GM23248 (cell line): ENCODE results near the gene BICC1. TPM values are rescaled to one million over a fixed set of nuclear protein-coding genes. Genes with fewer than 3 reads are reported as not detected.
A peak's percentile ranks its signal among the peaks of the same experiment; 100 is the strongest.

Source experiments
- DNase-seq: peaks from one replicate; pipeline ENCODE4 v3.0.0-alpha.2; 2015
- H2AFZ ChIP-seq: fragments of 200-600 bp; sonication (generic); 2 replicates; pipeline ENCODE4 v1.6.1; 2016; ENCODE audit warnings: antibody characterized with exemption
- H3F3A ChIP-seq: fragments of 200-600 bp; sonication (generic); 2 replicates; pipeline ENCODE4 v1.6.1; 2016; ENCODE audit warnings: mild to moderate bottlenecking, antibody characterized with exemption, mixed run types; ENCODE audit not compliant: insufficient read depth
- H3K27ac ChIP-seq: fragments of 200-600 bp; sonication (generic); 2 replicates; pipeline ENCODE4 v1.5.1; 2016; ENCODE audit warnings: mild to moderate bottlenecking
- H3K27me3 ChIP-seq: fragments of 200-600 bp; sonication (generic); replicated peaks from 2 replicates; pipeline ENCODE4 v1.6.1; 2016; ENCODE audit warnings: mild to moderate bottlenecking; ENCODE audit not compliant: insufficient read depth
- H3K36me3 ChIP-seq: fragments of 200-600 bp; sonication (generic); 2 replicates; pipeline ENCODE4 v1.6.1; 2016; ENCODE audit warnings: low read depth, mild to moderate bottlenecking
- H3K4me1 ChIP-seq: fragments of 200-600 bp; sonication (generic); 2 replicates; pipeline ENCODE4 v1.6.1; 2016; ENCODE audit warnings: mild to moderate bottlenecking; ENCODE audit not compliant: insufficient read depth
- H3K4me2 ChIP-seq: fragments of 200-600 bp; sonication (generic); one replicate; pipeline ENCODE4 v1.6.1; 2016; ENCODE audit warnings: mild to moderate bottlenecking; ENCODE audit not compliant: unreplicated experiment
- H3K4me3 ChIP-seq: fragments of 200-600 bp; sonication (generic); 2 replicates; pipeline ENCODE4 v1.5.1; 2016; ENCODE audit warnings: mild to moderate bottlenecking
- H3K79me2 ChIP-seq: fragments of 200-600 bp; sonication (generic); 2 replicates; pipeline ENCODE4 v1.6.1; 2016; ENCODE audit warnings: mild to moderate bottlenecking; ENCODE audit not compliant: insufficient read depth
- H3K9ac ChIP-seq: fragments of 200-600 bp; sonication (generic); 2 replicates; pipeline ENCODE4 v1.6.1; 2016; ENCODE audit warnings: mild to moderate bottlenecking
- H3K9me2 ChIP-seq: fragments of 200-600 bp; sonication (generic); 2 replicates; pipeline ENCODE4 v1.6.1; 2016; ENCODE audit warnings: mixed run types, mild to moderate bottlenecking, moderate library complexity; ENCODE audit not compliant: insufficient read depth
- H3K9me3 ChIP-seq: fragments of 200-600 bp; sonication (generic); one replicate; pipeline ENCODE4 v1.6.1; 2017; ENCODE audit warnings: low read depth
- H4K20me1 ChIP-seq: fragments of 200-600 bp; sonication (generic); 2 replicates; pipeline ENCODE4 v1.6.0; 2016; ENCODE audit not compliant: insufficient read depth
- EZH2 ChIP-seq: fragments of 200-600 bp; sonication (generic); IDR thresholded peaks from 2 replicates; pipeline ENCODE4 v1.6.1; 2018; ENCODE audit warnings: antibody characterized with exemption, mild to moderate bottlenecking; ENCODE audit not compliant: insufficient read depth, poor library complexity, severe bottlenecking
- EZH2phosphoT487 ChIP-seq: fragments of 200-600 bp; sonication (generic); IDR thresholded peaks from 2 replicates; pipeline ENCODE4 v1.6.1; 2018; ENCODE audit warnings: antibody characterized with exemption, moderate library complexity, mild to moderate bottlenecking, low read depth; ENCODE audit not compliant: insufficient read depth
- WGBS, 2 experiments: methylation state at CpG; one replicate each; pipeline ENCODE4 v1.1.6; 2015 to 2017; ENCODE audit warnings: low lambda C conversion rate in 2 of 2, low coverage in 1 of 2; ENCODE audit errors: missing lambda C conversion rate in 2 of 2; 5-methylcytosine and 5-hydroxymethylcytosine counted together
- in situ Hi-C: fragments of 300-500 bp; cut with MboI; formaldehyde crosslinking; loops from 2 replicates; pipeline ENCODE4 v1.15.0; 2020
- polyA plus RNA-seq: library from polyadenylated mRNA; unstranded; fragments of >200 nt; fragmentation: Nextera tagmentation; extraction: Ambion mirVana; gene quantifications from 2 replicates; pipeline ENCODE4 v1.2.1, GENCODE V29; 2016
- total RNA-seq: library from RNA; depleted of rRNA; stranded (reverse); fragments of >200 nt; shearing (Covaris generic); gene quantifications from 2 replicates; pipeline ENCODE4 v1.2.3, GENCODE V29; 2014

BICC1 gene
- total and polyA plus RNA-seq, 2 experiments from 2014 or later, result 80.5 to 97.0 TPM

DNA sequence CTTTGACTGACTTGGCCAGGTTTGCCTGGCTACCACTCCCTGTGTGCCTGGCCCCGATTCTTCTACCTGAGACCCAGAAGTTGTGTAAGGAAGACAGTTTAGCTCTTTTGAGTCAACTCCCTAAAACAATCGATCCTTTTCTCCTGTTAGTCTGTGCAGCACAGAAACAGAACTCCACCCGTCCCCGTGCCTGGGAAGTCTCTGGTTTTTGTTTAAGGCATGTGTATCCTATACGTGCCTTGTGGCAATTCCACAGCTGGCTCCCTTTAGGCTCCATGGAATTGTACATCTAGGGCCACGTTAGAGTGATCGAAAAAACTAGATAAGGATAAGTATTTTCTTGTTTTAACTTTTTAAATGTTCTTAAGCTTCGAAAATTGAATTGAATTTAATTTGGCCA is 131.6 kb downstream of the BICC1 start:
- Histone ChIP-seq H3K9me3 (no peaks in the 10 kb centered on the region), H3K79me2 (peaks cover 78% of the 10 kb centered on the region), H2AFZ (peak overlapping the region; percentile 13; the same call in 1 of the 2 replicates), H3K9me2 (no peaks in the 10 kb centered on the region), H3K4me3 (0 out of 2 replicates have a peak overlapping the region, but pooled peaks have one; percentile 2), H3K27me3 (no peaks in the 10 kb centered on the region), H3K9ac (peak overlapping the region; percentile 60; the same call in 1 of the 2 replicates), H3K27ac (peak overlapping the region; percentile 96), H3K4me1 (peaks cover 85% of the 10 kb centered on the region), H3F3A (peaks cover 79% of the 10 kb centered on the region), H3K4me2 (peak overlapping the region; percentile 27), H4K20me1 (no peaks in the 10 kb centered on the region), H3K36me3 (no peaks in the 10 kb centered on the region)
- WGBS, 2 experiments, result 39 to 41% methylated on average over 8 of the region's 8 CpGs
- DNase-seq, result no peak
- in situ Hi-C loops, result loop anchor here (10.0 to 25.0 kb wide), 2 partner anchors 120 to 232 kb away; no protein-coding TSS in a partner anchor
- TF ChIP-seq EZH2 (no peak), EZH2phosphoT487 (no peak)

DNA sequence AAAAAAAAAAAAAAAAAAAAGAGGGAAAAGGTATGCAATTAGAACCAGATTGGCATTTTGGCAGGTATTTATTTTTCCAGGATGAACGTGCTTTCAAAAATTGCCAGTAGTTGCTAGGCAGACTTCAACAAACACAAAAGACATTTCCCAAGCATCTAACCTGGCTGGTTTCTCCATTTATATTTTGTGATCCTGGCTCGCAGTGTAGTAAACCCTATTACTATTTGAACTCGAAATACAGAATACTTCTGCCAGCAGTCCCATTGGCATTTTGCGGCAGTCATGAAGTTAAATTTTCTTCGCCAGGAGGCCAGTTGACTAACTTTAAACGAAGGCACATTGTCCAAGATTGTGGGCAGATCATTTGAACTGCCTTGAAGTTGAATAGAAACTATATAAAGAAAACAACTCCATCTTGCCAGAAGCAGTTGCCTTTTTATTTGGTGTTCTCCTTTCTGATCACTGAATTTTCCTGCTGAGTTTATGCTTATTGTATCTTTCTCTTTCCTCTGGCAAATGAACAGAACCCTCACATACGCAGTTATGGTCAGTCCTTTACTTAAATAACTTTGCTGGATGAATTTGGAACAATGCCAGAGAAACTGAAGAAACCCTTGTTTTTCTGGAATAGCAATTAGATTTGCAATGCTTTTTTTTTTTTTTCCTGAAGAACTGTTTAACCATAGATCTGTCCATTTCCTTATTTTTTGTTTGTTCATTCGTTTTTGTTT is 132.9 kb downstream of the BICC1 start:
- H3K4me3 ChIP-seq, result no peak overlapping the region
- no peaks in the 10 kb centered on the region for H3K9me3 ChIP-seq
- peak overlapping the region; percentile 27 for H3K9ac ChIP-seq
- 27 to 34% methylated on average over 8 of the region's 8 CpGs for WGBS, 2 experiments
- peaks cover 80% of the 10 kb centered on the region for H3K4me1 ChIP-seq
- DNase-seq, result peak; percentile 39
- H3K79me2 ChIP-seq, result peaks cover 78% of the 10 kb centered on the region
- H3K36me3 ChIP-seq, result no peaks in the 10 kb centered on the region
- H2AFZ ChIP-seq, result no peak overlapping the region
- in situ Hi-C loops, result loop anchor here (10.0 to 25.0 kb wide), 2 partner anchors 121 to 233 kb away; no protein-coding TSS in a partner anchor
- H3K9me2 ChIP-seq, result no peaks in the 10 kb centered on the region
- peaks cover 72% of the 10 kb centered on the region for H3F3A ChIP-seq
- no peak for TF ChIP-seq EZH2
- no peak for TF ChIP-seq EZH2phosphoT487
- peak overlapping the region; percentile 25 for H3K4me2 ChIP-seq
- peak overlapping the region; percentile 41; the same call in 1 of the 2 replicates for H3K27ac ChIP-seq
- no peaks in the 10 kb centered on the region for H3K27me3 ChIP-seq
- no peaks in the 10 kb centered on the region for H4K20me1 ChIP-seq

DNA sequence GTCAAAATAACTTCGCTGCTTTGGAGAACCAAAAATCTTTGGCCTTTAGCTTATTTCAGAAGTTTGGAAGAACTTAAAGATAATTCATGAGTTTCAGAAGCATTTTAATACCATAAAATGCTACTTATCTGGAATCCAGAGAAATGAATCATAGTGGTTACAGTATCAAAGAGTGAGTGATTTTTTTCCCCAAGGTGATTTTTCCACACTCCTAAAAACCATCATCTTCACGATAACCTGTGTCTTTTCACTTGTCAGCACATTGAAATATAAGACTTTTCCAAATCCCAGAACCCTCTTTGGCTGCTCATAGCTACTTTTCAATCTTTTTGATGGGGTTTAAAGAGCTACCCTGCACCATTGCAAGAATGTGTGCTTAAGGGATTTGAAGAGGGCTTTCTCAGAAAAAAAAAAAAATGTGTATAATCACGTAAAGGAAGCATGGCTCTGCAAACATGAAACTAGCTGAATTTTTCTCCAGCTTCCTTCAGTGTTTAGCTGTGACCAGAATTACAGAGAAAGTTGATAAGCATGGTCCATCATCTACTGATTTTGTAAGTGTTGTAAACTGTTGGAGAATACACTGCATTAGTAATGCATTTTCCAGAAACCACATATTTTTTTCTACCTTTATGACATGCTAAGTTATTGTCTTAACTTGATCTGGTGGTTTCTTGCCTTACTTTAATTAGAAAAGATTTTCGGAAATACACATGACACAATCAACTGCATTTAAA is 134.9 kb downstream of the BICC1 start:
- Histone ChIP-seq H3K9ac (peak overlapping the region; percentile 19; the same call in 1 of the 2 replicates), H3K36me3 (no peaks in the 10 kb centered on the region), H3K4me1 (peaks cover 85% of the 10 kb centered on the region), H3K27ac (peak overlapping the region; percentile 42), H3F3A (peaks cover 73% of the 10 kb centered on the region), H3K4me2 (peak overlapping the region; percentile 50), H3K9me3 (no peaks in the 10 kb centered on the region), H3K79me2 (peaks cover 97% of the 10 kb centered on the region), H3K4me3 (peak overlapping the region; percentile 19), H3K27me3 (no peaks in the 10 kb centered on the region), H2AFZ (no peak overlapping the region), H4K20me1 (no peaks in the 10 kb centered on the region), H3K9me2 (no peaks in the 10 kb centered on the region)
- no peak for TF ChIP-seq EZH2phosphoT487
- TF ChIP-seq EZH2, result no peak
- peak; percentile 50 for DNase-seq
- in situ Hi-C loops, result loop anchor here (10.0 to 25.0 kb wide), 2 partner anchors 123 to 235 kb away; no protein-coding TSS in a partner anchor
- WGBS, 2 experiments, result 26 to 34% methylated on average over 4 of the region's 4 CpGs

DNA sequence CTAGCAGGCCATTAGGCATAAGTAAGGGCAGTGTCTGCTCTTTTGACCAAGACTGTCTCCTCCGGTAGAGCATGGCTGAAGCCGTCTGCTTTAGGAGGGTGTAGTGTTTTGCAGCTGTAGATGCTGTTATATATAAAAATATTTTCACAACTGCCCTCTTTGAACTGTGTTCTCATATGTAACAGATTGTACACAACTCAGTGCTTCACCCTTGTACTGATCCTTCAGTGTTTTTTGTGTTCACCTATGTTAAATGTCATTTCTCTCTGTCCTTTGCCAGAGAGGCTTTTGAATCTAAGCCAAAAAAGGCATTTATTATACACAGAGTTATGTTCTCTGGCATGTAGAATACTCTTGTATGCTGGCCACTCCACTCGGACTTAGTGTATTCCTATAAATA is 135.5 kb downstream of the BICC1 start:
- Histone ChIP-seq H3K27me3 (no peaks in the 10 kb centered on the region), H3K79me2 (peaks cover 98% of the 10 kb centered on the region), H3K9ac (no peak overlapping the region), H3K4me1 (peaks cover 85% of the 10 kb centered on the region), H3F3A (peaks cover 74% of the 10 kb centered on the region), H3K4me2 (peak overlapping the region; percentile 50), H3K4me3 (no peak overlapping the region), H4K20me1 (no peaks in the 10 kb centered on the region), H3K36me3 (no peaks in the 10 kb centered on the region), H3K27ac (peak overlapping the region; percentile 42), H3K9me2 (no peaks in the 10 kb centered on the region), H3K9me3 (no peaks in the 10 kb centered on the region), H2AFZ (no peak overlapping the region)
- 65 to 66% methylated on average over 3 of the region's 3 CpGs for WGBS, 2 experiments
- in situ Hi-C loops, result loop anchor here (10.0 to 25.0 kb wide), 2 partner anchors 123 to 236 kb away; no protein-coding TSS in a partner anchor
- TF ChIP-seq EZH2, result no peak
- TF ChIP-seq EZH2phosphoT487, result no peak
- no peak for DNase-seq
